GM18517 (cell line): Measurements from ENCODE around the gene SERP2.

ENCODE experiments used
- ATAC-seq: cut with Tn5 transposase; IDR thresholded peaks from one replicate; pipeline ENCODE4 v1.9.1; 2021; ENCODE audit warnings: mild to moderate bottlenecking, moderate library complexity; ENCODE audit not compliant: unreplicated experiment

The SERP2 gene

DNA sequence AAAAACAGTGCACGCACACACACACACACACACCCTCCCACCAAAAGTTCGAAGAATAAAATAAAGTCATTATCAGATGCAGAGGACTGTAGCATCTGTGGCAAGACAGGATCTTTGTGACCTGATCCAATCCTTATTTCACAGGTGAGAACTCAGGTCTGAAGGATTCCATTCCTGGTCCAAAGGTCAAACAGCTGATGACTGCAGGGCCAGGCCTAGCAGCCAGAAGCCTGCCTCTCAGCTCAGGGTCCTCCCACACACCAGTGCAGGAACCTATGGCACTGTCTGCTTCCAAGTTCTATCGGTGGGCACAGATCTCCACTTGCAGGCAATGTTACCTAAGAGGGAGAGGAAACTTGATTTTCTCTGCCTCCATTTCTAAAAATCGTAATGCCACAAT, 57.5 kb downstream of the SERP2 start:
- ATAC-seq = no peak

DNA sequence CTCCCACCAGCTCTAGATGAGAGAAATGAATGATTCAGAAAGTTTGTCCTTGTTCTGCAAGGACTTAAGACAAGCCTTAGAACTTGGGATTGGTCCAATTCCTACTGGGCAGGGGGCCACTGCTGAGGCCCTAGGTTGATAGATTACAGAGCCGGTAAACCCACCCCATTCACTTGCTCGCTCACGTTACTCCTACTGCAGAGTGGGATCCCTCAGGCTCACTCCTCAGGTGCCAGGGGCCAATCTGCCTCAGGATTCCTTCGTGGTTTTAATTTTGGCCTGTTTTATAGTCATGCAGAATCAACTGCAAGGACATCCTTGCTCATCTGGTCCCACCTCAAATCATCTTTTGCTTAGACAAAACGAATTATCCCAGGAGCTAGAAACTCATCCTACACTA, 59.0 kb downstream of the SERP2 start:
- ATAC-seq = no peak

DNA sequence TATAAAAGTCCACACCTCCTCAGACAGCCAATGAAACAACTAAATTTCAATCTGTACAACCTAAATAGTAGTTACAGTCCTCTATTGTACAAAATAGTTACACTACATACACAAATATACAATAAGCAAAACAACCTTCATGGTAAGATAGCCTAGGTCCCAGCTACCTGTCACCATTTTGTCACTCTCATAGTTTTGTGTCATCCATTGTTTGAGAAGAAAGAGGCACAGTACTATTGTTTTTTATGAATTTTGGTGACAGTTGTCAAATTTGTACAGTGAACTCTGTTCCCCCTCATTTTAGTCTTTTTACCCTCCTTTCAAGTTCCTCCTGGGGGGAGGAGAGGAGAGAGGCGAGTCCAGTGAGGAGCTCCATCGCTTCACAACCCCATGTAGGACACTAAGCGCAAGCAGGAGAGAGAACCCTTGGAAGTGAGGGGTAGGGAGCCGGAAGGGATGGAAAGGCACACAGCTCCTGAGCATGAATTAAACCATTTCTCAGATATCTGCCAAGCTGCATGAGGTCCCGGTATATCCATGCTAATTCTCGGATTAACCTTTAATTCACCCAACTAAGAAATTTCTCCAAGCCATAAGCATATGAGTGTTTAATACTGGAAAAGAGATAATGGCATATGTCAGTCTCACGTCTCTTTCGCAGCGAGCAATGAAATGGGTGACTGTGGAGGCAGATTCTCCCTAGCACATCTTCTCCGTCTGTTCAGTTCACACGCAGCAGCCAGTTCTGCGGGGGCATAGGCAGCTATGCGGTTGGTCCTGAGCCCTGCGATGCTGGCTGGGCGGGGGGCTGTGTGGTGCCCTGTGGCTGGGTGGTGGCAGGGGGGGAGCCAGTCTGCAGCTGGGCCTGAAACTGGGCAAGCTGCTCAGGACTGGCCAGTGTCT, 60.5 kb downstream of the SERP2 start:
- no peak for ATAC-seq

DNA sequence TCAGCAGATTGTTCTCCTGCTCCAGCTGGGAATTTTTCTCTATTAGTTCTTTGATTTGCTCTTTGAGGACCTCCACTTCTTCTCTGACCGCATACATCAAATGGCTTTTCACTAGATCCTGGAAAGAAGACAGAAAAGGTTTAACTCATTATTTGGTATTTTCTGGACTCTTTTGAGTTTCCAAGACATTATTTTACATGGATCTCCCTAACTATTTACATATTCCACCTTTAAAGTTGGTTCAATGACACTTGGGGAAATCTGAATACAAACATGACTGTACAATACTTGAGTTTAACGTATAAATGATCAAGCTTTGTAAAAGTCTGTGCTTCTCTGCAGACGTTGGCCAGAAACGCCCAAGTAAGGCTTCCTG, 61.1 kb downstream of the SERP2 start:
- no peak for ATAC-seq

GRCh38 chr13:44435142-44435918, 61.7 kb downstream of the SERP2 start:
- no peak for ATAC-seq

GRCh38 chr13:44435919-44436510, 62.4 kb downstream of the SERP2 start:
- ATAC-seq = no peak

DNA sequence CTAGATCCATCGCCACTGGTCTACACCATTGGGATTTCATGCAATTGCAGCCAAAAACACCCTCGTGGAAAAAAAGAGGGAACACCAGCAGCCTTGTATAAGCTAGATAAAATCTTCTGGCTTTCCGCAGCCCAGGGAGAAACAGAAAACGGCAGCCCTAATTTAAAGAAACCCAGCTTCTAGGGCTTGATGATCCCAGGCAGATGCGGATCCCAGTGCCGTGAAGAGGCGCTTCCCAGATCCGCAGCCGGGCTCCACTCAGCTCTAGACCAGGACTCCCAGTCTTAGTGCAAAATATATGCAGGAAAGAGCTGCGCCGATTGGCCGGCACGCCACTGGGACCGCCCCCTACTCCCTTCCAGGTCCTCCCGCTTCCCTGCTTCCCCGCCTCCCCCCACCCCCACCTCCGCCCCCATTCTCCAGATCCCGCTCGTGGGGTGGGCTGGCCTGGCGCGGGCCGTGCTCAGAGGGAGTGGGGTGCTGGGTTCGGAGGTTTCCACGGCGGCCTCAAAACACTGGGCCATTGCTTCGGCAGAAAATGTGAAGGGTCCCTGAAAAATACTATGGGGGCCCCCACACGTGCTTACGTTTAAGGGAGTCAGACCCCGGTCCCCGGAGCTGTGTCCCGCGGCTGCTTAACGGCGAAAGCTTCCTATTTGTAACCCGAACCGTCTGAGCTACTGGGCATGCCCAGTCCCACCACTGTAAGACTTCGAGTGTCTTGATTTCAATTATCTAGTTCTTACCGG, 63.1 kb downstream of the SERP2 start:
- ATAC-seq = no peak

DNA sequence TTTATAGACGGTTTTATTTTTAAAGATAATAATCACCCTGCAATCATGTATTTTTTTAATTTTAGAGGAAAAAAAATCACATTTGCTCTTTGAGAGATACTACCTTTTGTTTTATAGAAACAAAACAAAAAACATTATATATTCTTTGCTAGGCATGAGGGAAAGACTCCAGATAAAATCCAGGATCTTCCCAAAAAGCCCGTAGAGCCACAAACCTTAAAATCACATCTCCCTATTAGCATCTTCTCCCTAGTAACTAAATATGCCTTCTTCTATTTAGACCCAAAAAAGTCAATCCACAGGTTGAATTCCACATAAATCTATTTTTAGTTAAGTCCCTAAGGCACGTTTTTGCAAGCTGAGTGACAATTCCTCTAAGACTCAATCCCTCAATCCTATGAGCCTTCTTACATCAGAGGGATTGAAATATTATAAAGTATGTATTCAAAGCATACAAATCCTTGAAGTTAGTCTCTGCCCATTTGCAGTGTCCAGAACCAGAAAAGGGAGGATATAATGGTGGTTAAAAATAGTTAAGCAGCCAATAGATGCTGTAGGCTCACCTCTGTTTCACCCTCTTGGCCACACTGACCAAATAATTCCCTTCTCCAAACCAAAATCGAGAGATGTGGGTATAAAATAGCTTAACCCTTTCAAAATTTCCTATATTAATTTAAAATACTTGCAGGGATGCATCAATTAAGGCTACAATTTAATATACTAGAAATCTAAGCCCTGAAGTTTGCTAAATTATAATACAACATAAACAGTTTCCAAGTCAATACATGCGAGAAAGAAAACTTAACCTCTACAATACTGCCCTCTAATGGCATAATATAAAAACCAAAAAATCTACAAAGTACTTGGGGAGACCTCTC, 64.0 kb downstream of the SERP2 start:
- no peak for ATAC-seq

DNA sequence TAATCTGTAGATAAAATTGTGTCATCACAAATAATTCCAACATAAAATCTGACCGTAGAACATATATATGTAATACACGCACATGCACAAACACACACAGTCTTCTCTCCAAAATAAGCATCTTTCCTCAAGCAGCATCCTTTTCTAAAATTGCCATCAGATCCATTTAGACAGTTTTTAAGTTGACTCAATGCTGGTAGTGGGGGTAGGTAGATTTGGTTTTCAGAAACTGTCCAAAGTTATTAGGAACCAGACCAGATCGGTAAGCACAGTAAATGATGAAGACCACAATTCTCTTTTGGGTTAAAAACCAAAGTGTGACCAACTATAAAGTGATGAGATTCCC, 64.6 kb downstream of the SERP2 start:
- no peak for ATAC-seq

GRCh38 chr13:44439452-44440024, 65.9 kb downstream of the SERP2 start:
- ATAC-seq = no peak

DNA sequence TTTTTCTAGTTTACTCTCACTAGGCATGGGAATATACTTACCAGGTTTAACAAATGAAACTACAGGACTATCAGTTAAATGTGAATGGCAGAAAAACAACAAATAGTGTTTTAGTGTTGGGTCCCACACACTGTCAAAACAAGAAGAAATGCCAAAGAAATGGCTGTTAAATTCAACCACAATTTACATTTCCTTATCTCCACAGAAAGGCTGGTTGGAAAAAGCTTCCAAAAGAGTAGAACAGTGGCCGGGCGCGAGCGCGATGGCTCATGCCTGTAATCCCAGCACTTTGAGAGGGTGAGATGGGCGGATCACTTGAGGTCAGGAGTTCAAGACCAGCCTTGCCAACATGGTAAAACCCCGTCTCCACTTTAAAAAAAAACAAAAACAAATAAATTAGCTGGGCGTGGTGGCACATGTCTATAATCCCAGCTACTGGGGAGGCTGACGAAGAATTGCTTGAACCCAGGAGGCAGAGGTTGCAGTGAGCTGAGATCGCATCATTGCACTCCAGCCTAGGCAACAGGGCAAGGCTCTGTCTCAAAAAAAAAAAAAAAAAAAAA, 66.5 kb downstream of the SERP2 start:
- no peak for ATAC-seq
